ENCODE data around the gene RAB11B.
A peak's percentile ranks its signal among the peaks of the same experiment; 100 is the strongest.
"Not testable (repeated sequence)": the region's sequence is repeated elsewhere in the genome, so short reads cannot be mapped to it uniquely, and the experiment has no call there.

Gene RAB11B

GRCh38 chr19:8389891-8390616 lies at the start of gene RAB11B:
RAB11B (plus strand) TSS chr19:8390360; CDS start chr19:8390417, 57 bp downstream.
- peak; percentile 99 for DNase-seq

- DNase-seq: not testable (repeated sequence)
These were observed 48.7 kb upstream of the RAB11B start for GRCh38 chr19:8341504-8341903.

GRCh38 chr19:8342316-8342683 lies 47.9 kb upstream of the RAB11B start:
- no peak for DNase-seq

- peak; percentile 94 for DNase-seq
These were observed 47.3 kb upstream of the RAB11B start, which contains the start of gene KANK3 for GRCh38 chr19:8342684-8343482. KANK3 (minus strand) TSS chr19:8343262; CDS start chr19:8337828, 5,434 bp downstream.

- no peak for DNase-seq
These were observed 46.7 kb upstream of the RAB11B start for GRCh38 chr19:8343483-8343844.

GRCh38 chr19:8349629-8350372 lies 40.4 kb upstream of the RAB11B start:
- DNase-seq: not testable (repeated sequence)

- DNase-seq: no peak
These were observed 37.9 kb upstream of the RAB11B start for GRCh38 chr19:8352134-8352827.

GRCh38 chr19:8352845-8353244 lies 37.3 kb upstream of the RAB11B start:
- DNase-seq: not testable (repeated sequence)

GRCh38 chr19:8355631-8356402 lies 34.3 kb upstream of the RAB11B start:
- DNase-seq: no peak

GRCh38 chr19:8357007-8357521 lies 33.1 kb upstream of the RAB11B start:
- DNase-seq: no peak

- no peak for DNase-seq
These were observed 31.2 kb upstream of the RAB11B start for GRCh38 chr19:8358948-8359347.

- no peak for DNase-seq
These were observed 30.0 kb upstream of the RAB11B start for GRCh38 chr19:8360196-8360595.

GRCh38 chr19:8361921-8362793 lies 28.0 kb upstream of the RAB11B start:
- DNase-seq: no peak

- peak; percentile 46 for DNase-seq
These were observed 26.1 kb upstream of the RAB11B start, which contains the start of gene ANGPTL4 for GRCh38 chr19:8363803-8364771. ANGPTL4 (plus strand) TSS chr19:8364155; CDS start chr19:8364322, 167 bp downstream.

- DNase-seq: no peak
These were observed 24.0 kb upstream of the RAB11B start for GRCh38 chr19:8366121-8366581.

- DNase-seq: no peak
These were observed 23.2 kb upstream of the RAB11B start for GRCh38 chr19:8366961-8367326.

- DNase-seq: no peak
These were observed 22.7 kb upstream of the RAB11B start for GRCh38 chr19:8367327-8368001.

- DNase-seq: no peak
These were observed 19.8 kb upstream of the RAB11B start for GRCh38 chr19:8370176-8371010.

Measured in stimulated activated CD4-positive, alpha-beta T cell treated with anti-CD3 and anti-CD28 coated beads, Interleukin-4, amount 100 ng/mL, for 24 hours (primary cell).